CD14-positive monocyte (primary cell): Measurements from ENCODE around the gene SEPHS1. TPM values are rescaled to one million over a fixed set of nuclear protein-coding genes. Genes with fewer than 3 reads are reported as not detected.
"Not testable (repeated sequence)": the region's sequence is repeated elsewhere in the genome, so short reads cannot be mapped to it uniquely, and the experiment has no call there.

ENCODE experiments used
- DNase-seq, 3 donors: peaks; one replicate each; pipeline ENCODE4 v3.0.0-alpha.2; 2011 to 2022
- H2AFZ ChIP-seq: 2 replicates; pipeline ENCODE4 v1.6.0; 2012; ENCODE audit warnings: mild to moderate bottlenecking, low read depth, low read length, inconsistent platforms; ENCODE audit not compliant: insufficient read depth, poor library complexity, severe bottlenecking
- H3K27ac ChIP-seq, 2 donors: 1 replicate in 1 of 2; 2 replicates in 1 of 2; pipeline ENCODE4 v1.5.1; 2012 to 2013; ENCODE audit warnings: low read length in 2 of 2, control low read depth in 1 of 2, inconsistent platforms in 1 of 2, low read depth in 1 of 2, mild to moderate bottlenecking in 1 of 2
- H3K27me3 ChIP-seq, 2 donors: one replicate each; pipeline versions ENCODE4 v1.6.0 to v1.6.1; 2011 to 2013; ENCODE audit warnings: low read length in 2 of 2; ENCODE audit not compliant: control insufficient read depth in 2 of 2, insufficient read depth in 2 of 2
- H3K36me3 ChIP-seq, 2 donors: replicated peaks in 1 of 2; 1 replicate in 1 of 2; 2 replicates in 1 of 2; pipeline versions ENCODE4 v1.5.1 to v1.6.1; 2012 to 2013; ENCODE audit warnings: low read length in 2 of 2, control low read depth in 1 of 2, inconsistent platforms in 1 of 2, mild to moderate bottlenecking in 1 of 2; ENCODE audit not compliant: insufficient read depth in 2 of 2, control insufficient read depth in 1 of 2
- H3K4me1 ChIP-seq, 2 donors: 1 replicate in 1 of 2; 2 replicates in 1 of 2; pipeline versions ENCODE4 v1.5.1 to v1.6.1; 2012 to 2013; ENCODE audit warnings: low read length in 2 of 2, control low read depth in 1 of 2, inconsistent platforms in 1 of 2, mild to moderate bottlenecking in 1 of 2, moderate library complexity in 1 of 2; ENCODE audit not compliant: insufficient read depth in 2 of 2, control insufficient read depth in 1 of 2
- H3K4me2 ChIP-seq: replicated peaks from 2 replicates; pipeline ENCODE3; 2012; ENCODE audit warnings: low read length, moderate library complexity, mild to moderate bottlenecking; ENCODE audit not compliant: poor library complexity, severe bottlenecking; ENCODE audit errors: extremely low read depth
- H3K4me3 ChIP-seq, 3 experiments: fragments of 200-600 bp in 1 of 3; sonication (generic) in 1 of 3; replicated peaks in 1 of 3; 1 replicate in 2 of 3; 2 replicates in 1 of 3; pipeline ENCODE4 v1.5.1; 2011 to 2013; ENCODE audit warnings: low read length in 3 of 3, mild to moderate bottlenecking in 3 of 3, control low read depth in 2 of 3, low read depth in 2 of 3, inconsistent platforms in 1 of 3, moderate library complexity in 1 of 3
- H3K79me2 ChIP-seq: 2 replicates; pipeline ENCODE4 v1.6.0; 2012; ENCODE audit warnings: mild to moderate bottlenecking, control low read depth, inconsistent platforms, low read length, moderate library complexity; ENCODE audit not compliant: insufficient read depth
- H3K9ac ChIP-seq: 2 replicates; pipeline ENCODE4 v1.6.0; 2017; ENCODE audit warnings: low read length, mild to moderate bottlenecking; ENCODE audit not compliant: insufficient read depth, poor library complexity, severe bottlenecking
- H3K9me3 ChIP-seq, 2 donors: replicated peaks in 1 of 2; 1 replicate in 1 of 2; 2 replicates in 1 of 2; pipeline versions ENCODE4 v1.5.1 to v1.6.1; 2012 to 2013; ENCODE audit warnings: low read length in 2 of 2, control low read depth in 1 of 2; ENCODE audit not compliant: control insufficient read depth in 1 of 2, insufficient read depth in 1 of 2
- H4K20me1 ChIP-seq: 2 replicates; pipeline ENCODE4 v1.6.0; 2012; ENCODE audit warnings: mild to moderate bottlenecking, low read length, control low read depth, moderate library complexity; ENCODE audit not compliant: insufficient read depth
- H3K27ac Mint-ChIP-seq, 7 donors: one replicate each; pipeline ENCODE4 v1.8.0; 2020; ENCODE audit warnings: mild to moderate bottlenecking in 7 of 7, mixed read lengths in 7 of 7, moderate library complexity in 6 of 7, inconsistent platforms in 2 of 7
- H3K27me3 Mint-ChIP-seq, 3 donors: one replicate each; pipeline ENCODE4 v1.8.0; 2021 to 2022; ENCODE audit warnings: low read depth in 3 of 3, mild to moderate bottlenecking in 3 of 3, mixed read lengths in 3 of 3, moderate library complexity in 3 of 3, inconsistent platforms in 1 of 3
- H3K36me3 Mint-ChIP-seq, 2 donors: one replicate each; pipeline ENCODE4 v1.8.0; 2020; ENCODE audit warnings: mixed read lengths in 2 of 2, inconsistent platforms in 1 of 2, mild to moderate bottlenecking in 1 of 2
- H3K4me1 Mint-ChIP-seq: one replicate; pipeline ENCODE4 v1.8.0; 2020; ENCODE audit warnings: mild to moderate bottlenecking, mixed read lengths
- H3K4me3 Mint-ChIP-seq, 2 donors: one replicate each; pipeline ENCODE4 v1.8.0; 2020; ENCODE audit warnings: mild to moderate bottlenecking in 2 of 2, mixed read lengths in 2 of 2, moderate library complexity in 1 of 2
- H3K9me3 Mint-ChIP-seq, 7 donors: one replicate each; pipeline ENCODE4 v1.8.0; 2020 to 2022; ENCODE audit warnings: mixed read lengths in 7 of 7, mild to moderate bottlenecking in 6 of 7, moderate library complexity in 6 of 7, inconsistent platforms in 2 of 7
- WGBS: methylation state at CpG from one replicate; pipeline ENCODE4 v1.1.5; 2013; ENCODE audit warnings: missing lambda C conversion rate; ENCODE audit not compliant: insufficient coverage; 5-methylcytosine and 5-hydroxymethylcytosine counted together
- intact Hi-C, 2 donors: fragments of 100-400 bp; cut with micrococcal nuclease; formaldehyde crosslinking; loops; one replicate each; pipeline versions ENCODE4 v1.15.0 to v1.15.1; 2023
- polyA plus RNA-seq, 3 donors: library from polyadenylated mRNA; depleted of rRNA in 1 of 3; unstranded in 2 of 3; stranded (reverse) in 1 of 3; fragments of 300-500 nt in 2 of 3; fragments of >200 nt in 1 of 3; fragmentation: Illumina TruSeq in 2 of 3; gene quantifications; 1 replicate in 2 of 3; 2 replicates in 1 of 3; pipeline ENCODE4 v1.2.3, GENCODE V29; 2012 to 2021
- TF ChIP-seq, protein P1 (sequence below): fragments of 200-600 bp; IDR thresholded peaks from one replicate; pipeline ENCODE4 v1.8.0; 2022; ENCODE audit warnings: antibody characterized with exemption, mild to moderate bottlenecking

SEPHS1 gene
- polyA plus RNA-seq, 3 donors: 11.9 to 16.3 (median 15.1) TPM

DNA sequence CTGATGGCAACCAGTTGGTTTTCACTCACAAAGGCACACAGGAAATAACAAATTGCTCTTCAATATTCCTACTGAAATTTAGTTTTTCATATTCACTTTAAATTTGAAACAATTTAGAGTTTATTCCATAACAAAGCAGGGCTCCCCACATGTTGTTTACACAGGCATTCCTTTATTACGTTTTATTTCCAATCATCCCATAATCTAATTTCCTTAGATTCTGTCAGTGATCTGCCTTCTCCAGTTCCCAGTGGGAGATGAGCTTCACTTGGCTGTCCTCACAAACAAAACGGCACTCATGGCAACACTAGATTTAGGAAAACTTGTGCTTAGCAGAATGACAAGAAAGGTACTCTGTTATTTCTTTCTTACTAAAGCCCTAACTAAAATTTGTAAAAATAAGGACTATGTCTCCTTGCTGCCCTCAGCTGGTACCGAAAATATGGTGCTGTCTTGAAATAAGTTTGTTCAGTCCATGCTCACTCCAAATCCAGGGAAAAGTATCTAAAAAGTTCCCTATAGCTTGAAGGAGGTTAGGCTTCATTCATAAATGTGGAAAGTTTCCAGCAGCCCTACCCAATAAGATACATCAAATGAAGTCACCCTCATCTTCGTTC lies 71.2 kb downstream of the SEPHS1 start:
- no peaks in the 10 kb centered on the region for H4K20me1 ChIP-seq
- intact Hi-C loops: no loop called here
- H3K4me3 ChIP-seq: no peak overlapping the region
- no peak for DNase-seq
- WGBS: no CpG with 5 or more reads among the region's 4 CpGs
- no peaks in the 10 kb centered on the region for H3K9me3 ChIP-seq
- H3K4me1 ChIP-seq: no peaks in the 10 kb centered on the region
- Mint-ChIP-seq H3K27me3 (peaks cover 0 to 2% (median 0%) of the 10 kb centered on the region in 3 donors), H3K9me3 (peaks cover 0 to 2% (median 0%) of the 10 kb centered on the region in 7 donors), H3K4me1 (no peaks in the 10 kb centered on the region), H3K36me3 (peaks cover 10 to 14% of the 10 kb centered on the region in 2 donors), H3K27ac (no peak overlapping the region), H3K4me3 (no peak overlapping the region)
- TF ChIP-seq, protein P1, sequence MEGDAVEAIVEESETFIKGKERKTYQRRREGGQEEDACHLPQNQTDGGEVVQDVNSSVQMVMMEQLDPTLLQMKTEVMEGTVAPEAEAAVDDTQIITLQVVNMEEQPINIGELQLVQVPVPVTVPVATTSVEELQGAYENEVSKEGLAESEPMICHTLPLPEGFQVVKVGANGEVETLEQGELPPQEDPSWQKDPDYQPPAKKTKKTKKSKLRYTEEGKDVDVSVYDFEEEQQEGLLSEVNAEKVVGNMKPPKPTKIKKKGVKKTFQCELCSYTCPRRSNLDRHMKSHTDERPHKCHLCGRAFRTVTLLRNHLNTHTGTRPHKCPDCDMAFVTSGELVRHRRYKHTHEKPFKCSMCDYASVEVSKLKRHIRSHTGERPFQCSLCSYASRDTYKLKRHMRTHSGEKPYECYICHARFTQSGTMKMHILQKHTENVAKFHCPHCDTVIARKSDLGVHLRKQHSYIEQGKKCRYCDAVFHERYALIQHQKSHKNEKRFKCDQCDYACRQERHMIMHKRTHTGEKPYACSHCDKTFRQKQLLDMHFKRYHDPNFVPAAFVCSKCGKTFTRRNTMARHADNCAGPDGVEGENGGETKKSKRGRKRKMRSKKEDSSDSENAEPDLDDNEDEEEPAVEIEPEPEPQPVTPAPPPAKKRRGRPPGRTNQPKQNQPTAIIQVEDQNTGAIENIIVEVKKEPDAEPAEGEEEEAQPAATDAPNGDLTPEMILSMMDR: no peak
- H3K27ac ChIP-seq: no peak overlapping the region
- H3K79me2 ChIP-seq: no peaks in the 10 kb centered on the region
- H3K4me2 ChIP-seq: no peak overlapping the region
- no peak overlapping the region for H3K9ac ChIP-seq
- H2AFZ ChIP-seq: no peak overlapping the region
- H3K36me3 ChIP-seq: peaks cover 0 to 7% of the 10 kb centered on the region in 2 donors
- no peaks in the 10 kb centered on the region for H3K27me3 ChIP-seq

DNA sequence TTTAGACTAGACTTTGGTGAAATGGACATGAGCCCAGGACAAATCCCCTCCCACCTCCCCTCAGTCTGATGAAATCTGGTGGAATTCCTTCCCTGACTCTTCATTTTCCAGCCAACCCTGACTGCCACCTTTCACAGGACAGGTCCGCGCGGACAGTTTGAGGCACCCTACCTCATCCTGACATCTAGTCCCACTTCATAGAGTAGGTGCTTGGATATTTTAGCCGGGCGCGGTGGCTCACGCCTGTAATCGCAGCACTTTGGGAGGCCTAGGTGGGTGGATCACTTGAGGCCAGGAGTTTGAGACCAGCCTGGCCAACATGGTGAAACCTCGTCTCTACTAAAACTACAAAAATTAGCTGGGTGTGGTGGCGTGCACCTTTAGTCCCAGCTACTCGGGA lies 71.9 kb downstream of the SEPHS1 start:
- H3K4me3 ChIP-seq, H3K79me2 ChIP-seq, intact Hi-C loops, H3K27me3 ChIP-seq, H3K4me3 Mint-ChIP-seq, H3K27ac ChIP-seq, H3K9me3 Mint-ChIP-seq, H2AFZ ChIP-seq, H3K4me1 Mint-ChIP-seq, H4K20me1 ChIP-seq, H3K27me3 Mint-ChIP-seq, H3K36me3 ChIP-seq, H3K9ac ChIP-seq, H3K9me3 ChIP-seq, DNase-seq, H3K4me2 ChIP-seq, H3K4me1 ChIP-seq: not testable (repeated sequence)
- H3K27ac Mint-ChIP-seq: peak overlapping the region in 2 of 7 donors; percentile 15 to 18
- H3K36me3 Mint-ChIP-seq: peaks cover 10 to 13% of the 10 kb centered on the region in 2 donors
- WGBS: 93% methylated on average over 3 of the region's 11 CpGs
